Erythroblast (primary cell): Measurements from ENCODE around the gene FRAT1.

Experiments
- GATA1 ChIP-seq: IDR thresholded peaks from 2 replicates; pipeline ENCODE4 v1.6.1; 2011; ENCODE audit warnings: low read depth, mild to moderate bottlenecking, control low read depth, low read length, moderate library complexity
- POLR2A ChIP-seq: IDR thresholded peaks from 2 replicates; pipeline ENCODE4 v1.6.1; 2011; ENCODE audit warnings: mild to moderate bottlenecking, low read length

GRCh38 chr10:97278491-97278989 is 40.5 kb upstream of the FRAT1 start:
- TF ChIP-seq POLR2A (no peak), GATA1 (no peak)
